Chondrocyte (in vitro differentiated cells): ENCODE results near the gene MDN1. TPM values are rescaled to one million over a fixed set of nuclear protein-coding genes. Genes with fewer than 3 reads are reported as not detected.

Experiments used
- DNase-seq: peaks from one replicate; pipeline ENCODE4 v3.0.0; 2021; ENCODE audit warnings: mixed read lengths, low spot score
- H3K27ac Mint-ChIP-seq: one replicate; pipeline ENCODE4 v1.8.0; 2021; ENCODE audit warnings: mild to moderate bottlenecking, moderate library complexity, mixed read lengths; ENCODE audit not compliant: unreplicated experiment
- H3K27me3 Mint-ChIP-seq: 2 replicates; pipeline ENCODE4 v1.8.0; 2021; ENCODE audit warnings: low read depth, mixed read lengths
- H3K36me3 Mint-ChIP-seq: 2 replicates; pipeline ENCODE4 v1.8.0; 2021; ENCODE audit warnings: low read depth, mixed read lengths
- H3K4me1 Mint-ChIP-seq: 2 replicates; pipeline ENCODE4 v1.8.0; 2021; ENCODE audit warnings: low read depth, mild to moderate bottlenecking, mixed read lengths
- H3K4me3 Mint-ChIP-seq: one replicate; pipeline ENCODE4 v1.8.0; 2021; ENCODE audit warnings: mild to moderate bottlenecking, moderate library complexity, mixed read lengths; ENCODE audit not compliant: unreplicated experiment
- H3K9me3 Mint-ChIP-seq: 2 replicates; pipeline ENCODE4 v1.8.0; 2021; ENCODE audit warnings: low read depth, mixed read lengths
- CTCF ChIP-seq: fragments of 200-600 bp; sonication (generic); IDR thresholded peaks from 2 replicates; pipeline ENCODE4 v1.5.0; 2021; ENCODE audit warnings: antibody characterized with exemption, mild to moderate bottlenecking, moderate library complexity
- total RNA-seq: library from RNA; stranded (reverse); gene quantifications from 3 replicates; pipeline ENCODE4 v1.2.1, GENCODE V29; 2021

MDN1 gene
- total RNA-seq, 1 donor from 2014 or later: 35.8 TPM

GRCh38 chr6:89661559-89661958, 158.0 kb downstream of the MDN1 start:
- peaks cover 40% of the 10 kb centered on the region for H3K36me3 Mint-ChIP-seq
- no peaks in the 10 kb centered on the region for H3K9me3 Mint-ChIP-seq
- TF ChIP-seq CTCF: no peak
- DNase-seq: no peak
- H3K27ac Mint-ChIP-seq: no peak overlapping the region
- peaks cover 14% of the 10 kb centered on the region for H3K4me1 Mint-ChIP-seq
- no peak overlapping the region for H3K4me3 Mint-ChIP-seq
- H3K27me3 Mint-ChIP-seq: no peaks in the 10 kb centered on the region

GRCh38 chr6:89660981-89661380, 158.6 kb downstream of the MDN1 start:
- Mint-ChIP-seq H3K9me3 (no peaks in the 10 kb centered on the region), H3K27me3 (no peaks in the 10 kb centered on the region), H3K36me3 (peaks cover 40% of the 10 kb centered on the region), H3K27ac (no peak overlapping the region), H3K4me1 (peaks cover 10% of the 10 kb centered on the region), H3K4me3 (no peak overlapping the region)
- no peak for TF ChIP-seq CTCF
- no peak for DNase-seq

- Mint-ChIP-seq H3K36me3 (peaks cover 41% of the 10 kb centered on the region), H3K27me3 (no peaks in the 10 kb centered on the region), H3K4me3 (no peak overlapping the region), H3K9me3 (no peaks in the 10 kb centered on the region), H3K27ac (no peak overlapping the region), H3K4me1 (no peaks in the 10 kb centered on the region)
- TF ChIP-seq CTCF: no peak
- DNase-seq: no peak
Observed at GRCh38 chr6:89657445-89658158, 162.0 kb downstream of the MDN1 start.

GRCh38 chr6:89655122-89655521, 164.5 kb downstream of the MDN1 start:
- H3K36me3 Mint-ChIP-seq: peaks cover 34% of the 10 kb centered on the region

GRCh38 chr6:89650579-89650978, 169.0 kb downstream of the MDN1 start:
- Mint-ChIP-seq H3K27me3 (no peaks in the 10 kb centered on the region), H3K4me1 (no peaks in the 10 kb centered on the region), H3K36me3 (peaks cover 25% of the 10 kb centered on the region), H3K9me3 (no peaks in the 10 kb centered on the region), H3K4me3 (no peak overlapping the region), H3K27ac (no peak overlapping the region)
- no peak for DNase-seq
- no peak for TF ChIP-seq CTCF

More at GRCh38 chr6:89655122-89655521, 164.5 kb downstream of the MDN1 start:
- no peaks in the 10 kb centered on the region for H3K4me1 Mint-ChIP-seq
- H3K9me3 Mint-ChIP-seq: no peaks in the 10 kb centered on the region
- no peak overlapping the region for H3K4me3 Mint-ChIP-seq
- no peak for TF ChIP-seq CTCF
- no peak overlapping the region for H3K27ac Mint-ChIP-seq
- no peaks in the 10 kb centered on the region for H3K27me3 Mint-ChIP-seq
- no peak for DNase-seq
